ENCODE data around the gene IL12RB2.

IL12RB2 gene

DNA sequence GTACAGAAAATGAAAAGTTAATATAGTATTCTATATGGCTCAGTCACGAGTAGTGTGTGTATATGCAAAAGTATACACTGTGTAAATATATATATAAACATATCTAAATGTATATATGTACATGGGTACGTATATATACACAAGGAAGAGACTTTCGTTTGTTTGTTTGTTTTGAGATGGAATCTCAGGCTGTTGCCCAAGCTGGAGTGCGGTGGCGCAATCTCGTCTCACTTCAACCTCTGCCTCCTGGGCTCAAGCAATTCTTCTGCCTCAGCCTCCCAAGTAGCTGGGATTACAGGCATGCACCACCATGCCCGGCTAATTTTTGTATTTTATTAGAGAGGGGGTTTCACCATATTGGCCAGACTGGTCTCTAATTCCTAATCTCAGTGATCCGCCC lies 16.4 kb downstream of the IL12RB2 start:
- no peak for TF ChIP-seq FOXP2 (optimal IDR thresholded peaks at IDR 0.05; ENCODE audit: borderline replicate concordance, extremely low read depth, extremely low read length, insufficient read depth)
- no peak for TF ChIP-seq POLR2AphosphoS5 (IDR thresholded peaks at IDR 0.05; ENCODE audit: low read depth, low read length)
- TF ChIP-seq SIN3A (IDR thresholded peaks at IDR 0.05; ENCODE audit: borderline replicate concordance, insufficient read depth, low read length) = no peak
- TF ChIP-seq, protein P1, sequence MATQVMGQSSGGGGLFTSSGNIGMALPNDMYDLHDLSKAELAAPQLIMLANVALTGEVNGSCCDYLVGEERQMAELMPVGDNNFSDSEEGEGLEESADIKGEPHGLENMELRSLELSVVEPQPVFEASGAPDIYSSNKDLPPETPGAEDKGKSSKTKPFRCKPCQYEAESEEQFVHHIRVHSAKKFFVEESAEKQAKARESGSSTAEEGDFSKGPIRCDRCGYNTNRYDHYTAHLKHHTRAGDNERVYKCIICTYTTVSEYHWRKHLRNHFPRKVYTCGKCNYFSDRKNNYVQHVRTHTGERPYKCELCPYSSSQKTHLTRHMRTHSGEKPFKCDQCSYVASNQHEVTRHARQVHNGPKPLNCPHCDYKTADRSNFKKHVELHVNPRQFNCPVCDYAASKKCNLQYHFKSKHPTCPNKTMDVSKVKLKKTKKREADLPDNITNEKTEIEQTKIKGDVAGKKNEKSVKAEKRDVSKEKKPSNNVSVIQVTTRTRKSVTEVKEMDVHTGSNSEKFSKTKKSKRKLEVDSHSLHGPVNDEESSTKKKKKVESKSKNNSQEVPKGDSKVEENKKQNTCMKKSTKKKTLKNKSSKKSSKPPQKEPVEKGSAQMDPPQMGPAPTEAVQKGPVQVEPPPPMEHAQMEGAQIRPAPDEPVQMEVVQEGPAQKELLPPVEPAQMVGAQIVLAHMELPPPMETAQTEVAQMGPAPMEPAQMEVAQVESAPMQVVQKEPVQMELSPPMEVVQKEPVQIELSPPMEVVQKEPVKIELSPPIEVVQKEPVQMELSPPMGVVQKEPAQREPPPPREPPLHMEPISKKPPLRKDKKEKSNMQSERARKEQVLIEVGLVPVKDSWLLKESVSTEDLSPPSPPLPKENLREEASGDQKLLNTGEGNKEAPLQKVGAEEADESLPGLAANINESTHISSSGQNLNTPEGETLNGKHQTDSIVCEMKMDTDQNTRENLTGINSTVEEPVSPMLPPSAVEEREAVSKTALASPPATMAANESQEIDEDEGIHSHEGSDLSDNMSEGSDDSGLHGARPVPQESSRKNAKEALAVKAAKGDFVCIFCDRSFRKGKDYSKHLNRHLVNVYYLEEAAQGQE (IDR thresholded peaks at IDR 0.05; ENCODE audit: insufficient read depth in 1 of 2, low read depth in 2 of 2, low read length in 2 of 2) = no peak
- TF ChIP-seq TAF1 (IDR thresholded peaks at IDR 0.05; ENCODE audit: borderline replicate concordance, insufficient read depth, low read length) = no peak

DNA sequence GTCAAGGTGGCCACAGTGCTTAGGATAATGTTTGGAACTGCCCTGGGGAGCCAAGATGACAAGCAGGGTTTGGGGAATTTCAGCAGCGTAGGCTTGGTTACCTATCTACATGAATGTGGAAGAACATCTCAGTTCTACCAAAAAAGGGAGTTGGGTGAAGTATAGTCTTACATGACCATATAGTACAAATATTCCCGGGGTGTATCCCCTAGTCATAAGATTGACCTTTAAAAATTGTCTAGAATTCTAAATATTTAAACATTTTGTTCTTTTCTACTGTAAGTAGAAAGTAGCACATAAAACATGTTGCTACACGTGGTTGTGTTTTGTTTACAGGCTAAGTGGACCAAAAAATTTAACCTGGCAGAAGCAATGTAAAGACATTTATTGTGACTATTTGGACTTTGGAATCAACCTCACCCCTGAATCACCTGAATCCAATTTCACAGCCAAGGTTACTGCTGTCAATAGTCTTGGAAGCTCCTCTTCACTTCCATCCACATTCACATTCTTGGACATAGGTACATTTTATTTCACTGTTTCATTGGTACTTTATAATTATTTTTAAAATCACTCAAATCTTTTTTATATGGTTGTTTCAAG lies 20.3 kb downstream of the IL12RB2 start:
- TF ChIP-seq POLR2AphosphoS5 (IDR thresholded peaks at IDR 0.05; ENCODE audit: low read depth, low read length) = no peak
- TF ChIP-seq TAF1 (IDR thresholded peaks at IDR 0.05; ENCODE audit: borderline replicate concordance, insufficient read depth, low read length) = no peak
- TF ChIP-seq, protein P1 (IDR thresholded peaks at IDR 0.05; ENCODE audit: insufficient read depth in 1 of 2, low read depth in 2 of 2, low read length in 2 of 2) = no peak
- TF ChIP-seq FOXP2 (optimal IDR thresholded peaks at IDR 0.05; ENCODE audit: borderline replicate concordance, extremely low read depth, extremely low read length, insufficient read depth) = no peak
- TF ChIP-seq SIN3A (IDR thresholded peaks at IDR 0.05; ENCODE audit: borderline replicate concordance, insufficient read depth, low read length) = no peak

DNA sequence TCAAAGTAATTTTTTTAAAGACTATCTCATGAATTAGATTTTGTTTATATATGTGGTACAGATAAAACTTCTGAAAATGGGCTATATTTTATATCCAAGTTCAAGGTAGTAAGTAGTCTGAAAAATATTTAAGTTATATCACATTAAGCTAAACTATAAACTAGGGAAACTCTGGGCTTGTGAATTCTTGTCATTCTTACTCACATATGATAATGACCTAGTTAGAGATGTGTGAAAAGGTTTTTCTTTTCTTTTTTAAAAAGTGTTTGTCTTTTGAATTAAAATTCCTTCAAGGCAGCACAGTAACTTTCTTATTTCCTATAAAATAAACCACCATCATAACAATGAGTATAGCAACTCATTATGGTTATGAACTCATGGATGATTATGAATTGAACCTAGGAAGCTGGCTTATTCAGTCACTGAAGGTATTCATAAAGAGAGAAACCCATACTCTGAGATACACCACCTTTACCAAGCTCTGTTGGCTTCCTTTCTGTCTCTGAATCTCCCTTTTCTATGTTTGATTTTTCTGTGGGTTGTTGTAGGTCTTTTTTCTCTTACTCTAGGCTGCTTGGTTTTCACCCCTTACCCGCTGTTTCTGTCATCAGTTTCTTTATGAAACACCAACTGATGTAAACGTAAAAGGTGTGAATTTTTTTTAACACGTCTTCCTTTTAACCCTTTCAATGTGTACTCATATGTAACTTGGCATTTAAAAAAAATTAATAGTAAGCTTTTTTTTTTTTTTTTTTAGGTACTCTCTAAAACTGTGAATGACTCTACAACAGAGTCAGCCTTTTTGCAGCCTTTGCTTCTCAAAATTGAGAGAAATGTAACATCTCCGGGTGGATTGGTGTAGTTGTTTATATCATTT lies 25.2 kb downstream of the IL12RB2 start:
- TF ChIP-seq FOXP2 (optimal IDR thresholded peaks at IDR 0.05; ENCODE audit: borderline replicate concordance, extremely low read depth, extremely low read length, insufficient read depth) = no peak
- TF ChIP-seq, protein P1 (IDR thresholded peaks at IDR 0.05; ENCODE audit: insufficient read depth in 1 of 2, low read depth in 2 of 2, low read length in 2 of 2) = no peak
- TF ChIP-seq POLR2AphosphoS5 (IDR thresholded peaks at IDR 0.05; ENCODE audit: low read depth, low read length) = no peak

DNA sequence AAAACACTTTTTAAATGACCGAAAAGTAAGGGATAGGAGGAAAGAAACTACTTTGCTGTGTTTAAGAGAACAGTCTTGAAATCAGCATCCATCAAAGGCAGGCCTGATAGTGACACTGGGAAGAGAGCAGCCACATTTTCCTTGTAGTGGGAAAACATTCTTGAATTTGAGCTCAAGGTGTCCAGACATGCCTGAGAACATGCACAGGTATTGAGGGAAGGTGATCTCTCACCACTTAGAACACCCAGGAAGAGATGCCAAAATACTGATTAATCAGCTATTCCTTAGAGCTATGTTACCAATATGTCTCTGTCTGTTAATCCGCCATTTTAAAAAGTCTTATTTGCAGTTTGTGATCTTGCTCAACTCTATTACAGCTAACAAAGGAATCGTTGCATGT lies 25.9 kb downstream of the IL12RB2 start:
- TF ChIP-seq, protein P1 (IDR thresholded peaks at IDR 0.05; ENCODE audit: insufficient read depth in 1 of 2, low read depth in 2 of 2, low read length in 2 of 2) = no peak
- no peak for TF ChIP-seq SIN3A (IDR thresholded peaks at IDR 0.05; ENCODE audit: borderline replicate concordance, insufficient read depth, low read length)
- no peak for TF ChIP-seq TAF1 (IDR thresholded peaks at IDR 0.05; ENCODE audit: borderline replicate concordance, insufficient read depth, low read length)
- no peak for TF ChIP-seq FOXP2 (optimal IDR thresholded peaks at IDR 0.05; ENCODE audit: borderline replicate concordance, extremely low read depth, extremely low read length, insufficient read depth)
- no peak for TF ChIP-seq POLR2AphosphoS5 (IDR thresholded peaks at IDR 0.05; ENCODE audit: low read depth, low read length)

Data from PFSK-1 (cell line).